ENCODE measurements around the gene HLA-DOA. TPM values are rescaled to one million over a fixed set of nuclear protein-coding genes. Genes with fewer than 3 reads are reported as not detected.

Gene HLA-DOA
- total RNA-seq, 1 donor from 2014 or later: not detected

- TF ChIP-seq, protein P1, sequence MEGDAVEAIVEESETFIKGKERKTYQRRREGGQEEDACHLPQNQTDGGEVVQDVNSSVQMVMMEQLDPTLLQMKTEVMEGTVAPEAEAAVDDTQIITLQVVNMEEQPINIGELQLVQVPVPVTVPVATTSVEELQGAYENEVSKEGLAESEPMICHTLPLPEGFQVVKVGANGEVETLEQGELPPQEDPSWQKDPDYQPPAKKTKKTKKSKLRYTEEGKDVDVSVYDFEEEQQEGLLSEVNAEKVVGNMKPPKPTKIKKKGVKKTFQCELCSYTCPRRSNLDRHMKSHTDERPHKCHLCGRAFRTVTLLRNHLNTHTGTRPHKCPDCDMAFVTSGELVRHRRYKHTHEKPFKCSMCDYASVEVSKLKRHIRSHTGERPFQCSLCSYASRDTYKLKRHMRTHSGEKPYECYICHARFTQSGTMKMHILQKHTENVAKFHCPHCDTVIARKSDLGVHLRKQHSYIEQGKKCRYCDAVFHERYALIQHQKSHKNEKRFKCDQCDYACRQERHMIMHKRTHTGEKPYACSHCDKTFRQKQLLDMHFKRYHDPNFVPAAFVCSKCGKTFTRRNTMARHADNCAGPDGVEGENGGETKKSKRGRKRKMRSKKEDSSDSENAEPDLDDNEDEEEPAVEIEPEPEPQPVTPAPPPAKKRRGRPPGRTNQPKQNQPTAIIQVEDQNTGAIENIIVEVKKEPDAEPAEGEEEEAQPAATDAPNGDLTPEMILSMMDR (IDR thresholded peaks at IDR 0.05; ENCODE audit: insufficient read depth, low read length, severe bottlenecking): no peak
- no peak overlapping the region for H3K4me3 ChIP-seq (ENCODE audit: low read depth, low read length)
- FAIRE-seq: no peak
- peak; percentile 39 for DNase-seq (ENCODE audit: low read depth)
- H3K36me3 ChIP-seq (ENCODE audit: control insufficient read depth, insufficient read depth, low read length): no peaks in the 10 kb centered on the region
- H3K27me3 ChIP-seq (ENCODE audit: control insufficient read depth, insufficient read depth, low read length): no peaks in the 10 kb centered on the region
Observed at GRCh38 chr6:32989368-32989767, 20.0 kb downstream of the HLA-DOA start.

DNA sequence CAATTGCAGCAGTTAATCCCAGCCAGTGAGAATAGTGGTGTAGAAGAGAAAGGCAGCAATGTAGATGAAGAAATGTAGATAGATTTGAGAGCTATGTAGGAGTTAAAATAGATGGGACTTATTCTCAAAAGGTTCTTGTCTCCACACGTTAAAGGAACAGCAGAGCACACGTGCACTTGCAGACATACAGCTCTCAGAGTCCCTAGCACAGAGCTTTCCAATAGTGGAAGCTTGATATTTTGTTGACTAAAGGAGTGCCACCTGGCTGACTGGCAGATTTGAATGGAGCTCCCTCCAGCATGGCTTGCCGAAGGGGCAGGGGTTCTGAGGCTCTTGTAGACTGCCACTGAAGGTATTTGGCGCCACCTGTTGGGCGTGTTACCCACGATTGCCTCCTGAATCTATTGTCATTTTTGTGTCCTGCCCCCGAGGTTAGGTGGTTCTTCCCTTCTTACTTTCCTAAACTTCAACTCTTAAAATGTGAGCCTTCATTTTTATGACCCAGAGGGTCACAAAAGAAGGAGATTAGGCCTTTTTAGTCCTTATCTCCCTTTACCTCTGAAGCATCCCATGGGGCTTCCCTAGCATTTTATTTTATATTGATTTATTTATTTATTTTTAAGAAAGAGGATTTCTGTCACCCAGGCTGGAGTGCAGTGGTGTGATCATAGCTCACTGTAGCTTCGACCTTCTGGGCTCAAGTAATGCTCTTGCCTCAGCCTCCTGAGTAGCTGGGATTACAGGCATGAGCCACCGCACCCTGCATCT is 24.6 kb downstream of the HLA-DOA start:
- TF ChIP-seq, protein P1 (IDR thresholded peaks at IDR 0.05; ENCODE audit: insufficient read depth, low read length, severe bottlenecking): peak; percentile 94
- DNase-seq (ENCODE audit: low read depth): peak; percentile 83
- Histone ChIP-seq H3K36me3 (ENCODE audit: control insufficient read depth, insufficient read depth, low read length) (peaks cover 10% of the 10 kb centered on the region), H3K27me3 (ENCODE audit: control insufficient read depth, insufficient read depth, low read length) (no peaks in the 10 kb centered on the region), H3K4me3 (ENCODE audit: low read depth, low read length) (no peak overlapping the region)
- no peak for FAIRE-seq

DNA sequence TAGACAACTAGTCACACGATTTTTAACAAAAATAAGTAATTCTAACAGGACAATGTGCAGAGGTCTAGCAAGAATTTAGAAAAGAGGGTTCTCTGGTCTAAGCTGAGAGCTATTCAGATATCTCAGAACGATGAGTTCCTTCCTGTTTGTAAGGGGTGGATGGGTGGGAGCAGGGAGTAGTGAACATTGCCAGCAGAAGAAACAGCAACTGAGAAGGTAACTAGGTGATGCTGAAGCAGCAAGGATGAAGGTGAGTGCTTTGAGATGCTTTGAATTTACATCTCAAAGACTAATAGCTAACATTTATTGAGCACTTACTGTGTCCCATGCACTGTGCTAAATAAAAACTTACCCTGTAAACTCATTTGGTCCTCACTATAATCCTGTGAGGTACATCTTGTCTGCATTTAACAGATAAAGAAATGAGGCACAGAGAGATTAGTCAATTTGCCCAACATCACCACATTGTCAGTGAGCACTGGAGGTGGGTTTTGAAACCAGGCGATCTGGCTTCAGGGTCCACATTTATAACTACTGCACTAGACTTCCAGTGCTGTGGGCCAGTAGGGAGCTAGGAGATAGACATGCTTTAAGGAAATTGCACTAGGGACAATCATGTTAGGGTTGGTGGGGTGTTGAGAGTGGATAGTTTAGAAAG is 25.3 kb downstream of the HLA-DOA start:
- no peak overlapping the region for H3K4me3 ChIP-seq (ENCODE audit: low read depth, low read length)
- TF ChIP-seq, protein P1 (IDR thresholded peaks at IDR 0.05; ENCODE audit: insufficient read depth, low read length, severe bottlenecking): no peak
- no peaks in the 10 kb centered on the region for H3K27me3 ChIP-seq (ENCODE audit: control insufficient read depth, insufficient read depth, low read length)
- DNase-seq (ENCODE audit: low read depth) (peak; percentile 21), FAIRE-seq (no peak)
- peaks cover 13% of the 10 kb centered on the region for H3K36me3 ChIP-seq (ENCODE audit: control insufficient read depth, insufficient read depth, low read length)

- Histone ChIP-seq H3K4me3 (ENCODE audit: low read depth, low read length) (no peak overlapping the region), H3K36me3 (ENCODE audit: control insufficient read depth, insufficient read depth, low read length) (peaks cover 14% of the 10 kb centered on the region), H3K27me3 (ENCODE audit: control insufficient read depth, insufficient read depth, low read length) (no peaks in the 10 kb centered on the region)
- DNase-seq (ENCODE audit: low read depth) (no peak), FAIRE-seq (no peak)
- TF ChIP-seq, protein P1 (IDR thresholded peaks at IDR 0.05; ENCODE audit: insufficient read depth, low read length, severe bottlenecking): no peak
Observed at GRCh38 chr6:32983493-32983848, 25.9 kb downstream of the HLA-DOA start.

GRCh38 chr6:32982702-32983492 is 26.5 kb downstream of the HLA-DOA start:
- H3K4me3 ChIP-seq (ENCODE audit: low read depth, low read length): no peak overlapping the region
- TF ChIP-seq, protein P1 (IDR thresholded peaks at IDR 0.05; ENCODE audit: insufficient read depth, low read length, severe bottlenecking): no peak
- no peaks in the 10 kb centered on the region for H3K27me3 ChIP-seq (ENCODE audit: control insufficient read depth, insufficient read depth, low read length)
- FAIRE-seq: no peak
- H3K36me3 ChIP-seq (ENCODE audit: control insufficient read depth, insufficient read depth, low read length): peaks cover 18% of the 10 kb centered on the region
- no peak for DNase-seq (ENCODE audit: low read depth)

All from bronchial epithelial cell (primary cell).